ENCODE results near the gene WDR17. TPM values are rescaled to one million over a fixed set of nuclear protein-coding genes. Genes with fewer than 3 reads are reported as not detected.

Gene WDR17
- total and polyA plus RNA-seq, 2 donors (not counting 1 experiment from before 2014, with no cell fraction given), result 2.1 to 7.1 TPM

DNA sequence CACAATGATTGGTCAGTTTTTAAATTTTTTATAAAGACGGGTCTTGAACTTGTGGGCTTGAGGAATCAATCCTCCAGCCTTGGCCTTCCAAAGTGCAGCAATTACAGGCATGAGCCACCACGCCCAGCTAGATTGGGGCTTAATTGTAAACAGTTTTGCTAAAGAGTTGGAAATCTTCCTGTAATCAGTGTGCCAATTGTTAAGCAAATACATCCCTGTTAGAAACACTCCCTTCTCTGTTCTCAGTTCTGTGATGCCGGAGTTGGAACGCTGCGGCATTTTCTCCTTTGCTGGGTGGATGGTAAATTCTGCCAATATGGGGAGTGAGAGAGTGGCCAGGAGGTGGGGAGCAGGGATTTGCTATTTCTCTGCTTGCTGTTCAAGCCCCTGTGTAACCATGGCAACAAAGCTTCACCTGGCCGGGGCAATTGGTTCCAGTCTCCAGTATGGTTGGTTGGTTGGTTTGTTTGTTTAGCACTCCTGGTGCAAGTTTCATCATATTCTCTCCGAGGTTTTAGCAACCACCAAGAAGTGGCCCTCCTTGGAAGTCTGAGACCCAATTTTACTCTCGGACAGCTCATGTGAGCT, 132.8 kb downstream of the WDR17 start:
- Histone ChIP-seq H3K4me2 (replicated peaks; ENCODE audit: low read depth, low read length, poor library complexity, severe bottlenecking) (no peak overlapping the region), H3K27me3 (replicated peaks in 1 of 4; ENCODE audit: control extremely low read depth in 1 of 4, control insufficient read depth in 3 of 4, insufficient read depth in 4 of 4, low read length in 3 of 4) (peaks cover 0 to 14% (median 6%) of the 10 kb centered on the region in 4 experiments), H2AFZ (ENCODE audit: insufficient read depth, low read depth, low read length, poor library complexity, severe bottlenecking) (no peak overlapping the region), H3K4me3 (ENCODE audit: control extremely low read depth in 1 of 5, extremely low read depth in 1 of 5, insufficient read depth in 1 of 5, low read depth in 2 of 5, low read length in 4 of 5) (no peak overlapping the region), H3K9ac (ENCODE audit: low read length) (no peak overlapping the region), H3K4me1 (ENCODE audit: control insufficient read depth in 2 of 2, insufficient read depth in 2 of 2, low read length in 2 of 2) (peaks cover 9 to 10% of the 10 kb centered on the region in 2 donors), H3K27ac (ENCODE audit: low read length in 2 of 2) (no peak overlapping the region), H3K79me2 (ENCODE audit: control insufficient read depth, insufficient read depth, low read length) (no peaks in the 10 kb centered on the region), H4K20me1 (ENCODE audit: control insufficient read depth, insufficient read depth, low read length, poor library complexity, severe bottlenecking) (no peaks in the 10 kb centered on the region), H3K36me3 (replicated peaks in 1 of 2; ENCODE audit: control extremely low read depth in 1 of 2, control insufficient read depth in 1 of 2, extremely low read depth in 1 of 2, insufficient read depth in 2 of 2, low read length in 1 of 2) (no peaks in the 10 kb centered on the region), H3K9me3 (ENCODE audit: control extremely low read depth in 1 of 3, control insufficient read depth in 2 of 3, insufficient read depth in 1 of 3, low read length in 2 of 3) (peaks cover 0 to 2% (median 0%) of the 10 kb centered on the region in 3 donors)
- peaks cover 9% of the 10 kb centered on the region for H3K4me1 Mint-ChIP-seq
- 85% methylated on average over 7 of the region's 8 CpGs for WGBS (ENCODE audit: insufficient coverage)
- intact Hi-C loops (cut with micrococcal nuclease), result no loop called here
- H3K27ac Mint-ChIP-seq, result no peak overlapping the region
- no peak overlapping the region for H3K4me3 Mint-ChIP-seq
- ChIA-PET POLR2A (no interaction called here), CTCF (interaction anchor here (0.8 kb wide), 1 partner anchor 143 kb away, joined by 3 read pairs; no protein-coding TSS in a partner anchor)
- ATAC-seq (ENCODE audit: low read depth) (no peak), DNase-seq (no peak)
- H3K27me3 Mint-ChIP-seq, result peaks cover 33% of the 10 kb centered on the region
- TF ChIP-seq, protein P1, sequence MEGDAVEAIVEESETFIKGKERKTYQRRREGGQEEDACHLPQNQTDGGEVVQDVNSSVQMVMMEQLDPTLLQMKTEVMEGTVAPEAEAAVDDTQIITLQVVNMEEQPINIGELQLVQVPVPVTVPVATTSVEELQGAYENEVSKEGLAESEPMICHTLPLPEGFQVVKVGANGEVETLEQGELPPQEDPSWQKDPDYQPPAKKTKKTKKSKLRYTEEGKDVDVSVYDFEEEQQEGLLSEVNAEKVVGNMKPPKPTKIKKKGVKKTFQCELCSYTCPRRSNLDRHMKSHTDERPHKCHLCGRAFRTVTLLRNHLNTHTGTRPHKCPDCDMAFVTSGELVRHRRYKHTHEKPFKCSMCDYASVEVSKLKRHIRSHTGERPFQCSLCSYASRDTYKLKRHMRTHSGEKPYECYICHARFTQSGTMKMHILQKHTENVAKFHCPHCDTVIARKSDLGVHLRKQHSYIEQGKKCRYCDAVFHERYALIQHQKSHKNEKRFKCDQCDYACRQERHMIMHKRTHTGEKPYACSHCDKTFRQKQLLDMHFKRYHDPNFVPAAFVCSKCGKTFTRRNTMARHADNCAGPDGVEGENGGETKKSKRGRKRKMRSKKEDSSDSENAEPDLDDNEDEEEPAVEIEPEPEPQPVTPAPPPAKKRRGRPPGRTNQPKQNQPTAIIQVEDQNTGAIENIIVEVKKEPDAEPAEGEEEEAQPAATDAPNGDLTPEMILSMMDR (IDR thresholded peaks at IDR 0.05), result no peak
- TF ChIP-seq EZH2 (IDR thresholded peaks at IDR 0.05; ENCODE audit: borderline replicate concordance, insufficient read depth, low read depth, low read length, poor library complexity, severe bottlenecking), result no peak
- no peaks in the 10 kb centered on the region for H3K9me3 Mint-ChIP-seq (ENCODE audit: insufficient read depth)

DNA sequence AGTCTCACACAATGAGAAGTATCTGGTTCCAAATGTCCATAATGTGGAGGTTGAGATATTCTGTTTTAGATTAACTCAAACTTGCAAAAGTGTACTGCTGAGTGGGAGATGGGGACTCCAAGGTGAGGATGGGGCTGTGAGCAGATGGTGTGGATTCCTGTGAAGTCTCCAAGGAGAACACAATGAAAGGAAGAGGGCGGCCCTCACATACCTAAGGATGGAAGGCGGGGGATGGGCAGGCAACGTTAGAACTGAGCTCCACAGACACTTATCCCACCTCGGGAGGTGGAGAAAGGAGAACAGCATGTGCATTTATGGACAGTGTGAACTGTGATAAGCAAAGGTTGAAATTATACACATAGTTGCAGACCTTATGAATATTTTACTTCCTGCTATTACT, 139.7 kb downstream of the WDR17 start:
- Histone ChIP-seq H3K4me3 (ENCODE audit: control extremely low read depth in 1 of 5, extremely low read depth in 1 of 5, insufficient read depth in 1 of 5, low read depth in 2 of 5, low read length in 4 of 5) (no peak overlapping the region), H3K4me1 (ENCODE audit: control insufficient read depth in 2 of 2, insufficient read depth in 2 of 2, low read length in 2 of 2) (no peaks in the 10 kb centered on the region), H3K27ac (ENCODE audit: low read length in 2 of 2) (no peak overlapping the region), H3K36me3 (replicated peaks in 1 of 2; ENCODE audit: control extremely low read depth in 1 of 2, control insufficient read depth in 1 of 2, extremely low read depth in 1 of 2, insufficient read depth in 2 of 2, low read length in 1 of 2) (no peaks in the 10 kb centered on the region), H2AFZ (ENCODE audit: insufficient read depth, low read depth, low read length, poor library complexity, severe bottlenecking) (no peak overlapping the region), H3K9me3 (ENCODE audit: control extremely low read depth in 1 of 3, control insufficient read depth in 2 of 3, insufficient read depth in 1 of 3, low read length in 2 of 3) (no peaks in the 10 kb centered on the region), H4K20me1 (ENCODE audit: control insufficient read depth, insufficient read depth, low read length, poor library complexity, severe bottlenecking) (no peaks in the 10 kb centered on the region), H3K27me3 (replicated peaks in 1 of 4; ENCODE audit: control extremely low read depth in 1 of 4, control insufficient read depth in 3 of 4, insufficient read depth in 4 of 4, low read length in 3 of 4) (peaks cover 0 to 15% (median 6%) of the 10 kb centered on the region in 4 experiments), H3K79me2 (ENCODE audit: control insufficient read depth, insufficient read depth, low read length) (no peaks in the 10 kb centered on the region), H3K4me2 (replicated peaks; ENCODE audit: low read depth, low read length, poor library complexity, severe bottlenecking) (no peak overlapping the region), H3K9ac (ENCODE audit: low read length) (no peak overlapping the region)
- Mint-ChIP-seq H3K4me1 (no peaks in the 10 kb centered on the region), H3K9me3 (ENCODE audit: insufficient read depth) (no peaks in the 10 kb centered on the region), H3K27ac (no peak overlapping the region), H3K27me3 (peaks cover 35% of the 10 kb centered on the region), H3K4me3 (no peak overlapping the region)
- intact Hi-C loops (cut with micrococcal nuclease), result no loop called here
- DNase-seq (no peak), ATAC-seq (ENCODE audit: low read depth) (no peak)
- CTCF ChIA-PET, result no interaction called here
- TF ChIP-seq, protein P1 (IDR thresholded peaks at IDR 0.05), result no peak
- no peak for TF ChIP-seq EZH2 (IDR thresholded peaks at IDR 0.05; ENCODE audit: borderline replicate concordance, insufficient read depth, low read depth, low read length, poor library complexity, severe bottlenecking)
- WGBS (ENCODE audit: insufficient coverage), result no CpG with 5 or more reads among the region's 4 CpGs
- POLR2A ChIA-PET, result no interaction called here

Measured in B cell (primary cell).